ENCODE results near the gene ACBD4. TPM values are rescaled to one million over a fixed set of nuclear protein-coding genes. Genes with fewer than 3 reads are reported as not detected.

Gene ACBD4
- total RNA-seq, 2 donors from 2014 or later = 20.8 to 21.1 TPM

GRCh38 chr17:45103269-45103795 is 32.2 kb upstream of the ACBD4 start:
- H3K27me3 ChIP-seq = no peaks in the 10 kb centered on the region
- DNase-seq = no peak
- intact Hi-C loops (cut with DNase I) = loop anchor here (10.0 kb wide), 1 partner anchor 329 kb away; no protein-coding TSS in a partner anchor
- no peak overlapping the region for H3K4me3 ChIP-seq
- H3K36me3 ChIP-seq (replicated peaks in 1 of 2; ENCODE audit: insufficient read depth in 1 of 2, low read depth in 2 of 2) = peaks cover 15 to 64% of the 10 kb centered on the region in 2 donors
- no peaks in the 10 kb centered on the region for H3K4me1 ChIP-seq
- ATAC-seq = no peak
- no peak overlapping the region for H3K27ac ChIP-seq
- 85 to 87% methylated on average over 6 to 9 of the region's 9 CpGs for WGBS, 2 donors
- TF ChIP-seq POLR2A (IDR thresholded peaks at IDR 0.05) = no peak
- H3K9me3 ChIP-seq = no peaks in the 10 kb centered on the region

GRCh38 chr17:45104029-45104428 is 31.5 kb upstream of the ACBD4 start:
- H3K4me1 ChIP-seq = no peaks in the 10 kb centered on the region
- DNase-seq = no peak
- WGBS, 2 donors = 87 to 90% methylated on average over 5 to 8 of the region's 8 CpGs
- no peaks in the 10 kb centered on the region for H3K27me3 ChIP-seq
- H3K36me3 ChIP-seq (replicated peaks in 1 of 2; ENCODE audit: insufficient read depth in 1 of 2, low read depth in 2 of 2) = peaks cover 15 to 61% of the 10 kb centered on the region in 2 donors
- no peak overlapping the region for H3K27ac ChIP-seq
- no peak overlapping the region for H3K4me3 ChIP-seq
- ATAC-seq = no peak
- intact Hi-C loops (cut with DNase I) = loop anchor here (10.0 kb wide), 1 partner anchor 329 kb away; no protein-coding TSS in a partner anchor
- no peak for TF ChIP-seq CTCF (IDR thresholded peaks at IDR 0.05)
- TF ChIP-seq POLR2A (IDR thresholded peaks at IDR 0.05) = no peak
- H3K9me3 ChIP-seq = no peaks in the 10 kb centered on the region

GRCh38 chr17:45104497-45104896 is 31.0 kb upstream of the ACBD4 start:
- 85 to 92% methylated on average over 6 of the region's 6 CpGs for WGBS, 2 donors
- intact Hi-C loops (cut with DNase I) = loop anchor here (10.0 kb wide), 1 partner anchor 330 kb away; no protein-coding TSS in a partner anchor
- H3K36me3 ChIP-seq (replicated peaks in 1 of 2; ENCODE audit: insufficient read depth in 1 of 2, low read depth in 2 of 2) = peaks cover 15 to 61% of the 10 kb centered on the region in 2 donors

GRCh38 chr17:45104907-45105624 is 30.4 kb upstream of the ACBD4 start:
- 86 to 87% methylated on average over 5 to 17 of the region's 17 CpGs for WGBS, 2 donors
- no peaks in the 10 kb centered on the region for H3K4me1 ChIP-seq
- H3K4me3 ChIP-seq = no peak overlapping the region
- intact Hi-C loops (cut with DNase I) = loop anchor here (10.0 kb wide), 1 partner anchor 330 kb away; no protein-coding TSS in a partner anchor
- no peaks in the 10 kb centered on the region for H3K9me3 ChIP-seq
- DNase-seq (no peak), ATAC-seq (no peak)
- H3K27me3 ChIP-seq = no peaks in the 10 kb centered on the region
- H3K36me3 ChIP-seq (replicated peaks in 1 of 2; ENCODE audit: insufficient read depth in 1 of 2, low read depth in 2 of 2) = peaks cover 15 to 61% of the 10 kb centered on the region in 2 donors
- no peak overlapping the region for H3K27ac ChIP-seq
- TF ChIP-seq POLR2A (IDR thresholded peaks at IDR 0.05) (no peak), CTCF (IDR thresholded peaks at IDR 0.05) (no peak)

More at GRCh38 chr17:45104497-45104896, 31.0 kb upstream of the ACBD4 start:
- H3K9me3 ChIP-seq = no peaks in the 10 kb centered on the region
- ATAC-seq (no peak), DNase-seq (no peak)
- H3K27me3 ChIP-seq = no peaks in the 10 kb centered on the region
- no peak for TF ChIP-seq CTCF (IDR thresholded peaks at IDR 0.05)
- no peak for TF ChIP-seq POLR2A (IDR thresholded peaks at IDR 0.05)
- no peak overlapping the region for H3K27ac ChIP-seq
- no peaks in the 10 kb centered on the region for H3K4me1 ChIP-seq
- H3K4me3 ChIP-seq = no peak overlapping the region

- ATAC-seq (no peak), DNase-seq (no peak)
- Histone ChIP-seq H3K4me3 (no peak overlapping the region), H3K27me3 (no peaks in the 10 kb centered on the region), H3K27ac (no peak overlapping the region), H3K36me3 (replicated peaks in 1 of 2; ENCODE audit: insufficient read depth in 1 of 2, low read depth in 2 of 2) (peaks cover 15 to 61% of the 10 kb centered on the region in 2 donors), H3K9me3 (no peaks in the 10 kb centered on the region), H3K4me1 (no peaks in the 10 kb centered on the region)
- WGBS, 2 donors = 75 to 86% methylated on average over 5 of the region's 5 CpGs
- intact Hi-C loops (cut with DNase I) = loop anchor here (10.0 kb wide), 1 partner anchor 331 kb away; no protein-coding TSS in a partner anchor
- TF ChIP-seq POLR2A (IDR thresholded peaks at IDR 0.05) (no peak), CTCF (IDR thresholded peaks at IDR 0.05) (no peak)
These were observed 29.4 kb upstream of the ACBD4 start for GRCh38 chr17:45106096-45106495.

Data from body of pancreas (tissue), 4 donors.